Measurements from ENCODE around the gene CEP250. TPM values are rescaled to one million over a fixed set of nuclear protein-coding genes. Genes with fewer than 3 reads are reported as not detected.

CEP250 gene
- polyA plus RNA-seq, 1 donor (not counting 4 experiments of a cell fraction or from before 2014, with no cell fraction given): 8.1 TPM

DNA sequence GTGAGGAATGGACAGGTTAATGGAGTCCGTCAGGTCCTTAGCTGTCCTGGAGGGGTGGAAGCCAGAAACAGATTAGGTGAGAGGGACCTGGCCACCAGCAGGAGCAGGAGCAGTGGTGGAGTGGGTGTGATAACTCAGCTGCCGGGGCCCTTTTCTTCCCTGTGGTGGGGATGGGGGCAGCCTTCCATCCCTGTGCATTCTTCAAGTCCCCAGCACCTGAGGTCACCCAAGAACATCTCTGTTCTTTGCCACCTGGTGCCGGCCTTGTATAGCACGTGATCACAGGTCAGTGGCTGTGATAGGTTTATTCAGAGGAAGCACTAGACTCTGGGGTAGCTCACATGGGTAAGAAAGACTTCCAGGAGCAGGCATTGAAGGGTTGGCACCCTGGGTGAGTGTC is 103.1 kb downstream of the CEP250 start:
- no peaks in the 10 kb centered on the region for H3K27me3 ChIP-seq (ENCODE audit: control insufficient read depth, extremely low read depth, insufficient read depth, low read length)
- dilution Hi-C loops (cut with MboI; ENCODE audit: extremely low pct_ligation_motif_present, low sequenced_read_pairs): no loop called here
- FAIRE-seq: no peak

DNA sequence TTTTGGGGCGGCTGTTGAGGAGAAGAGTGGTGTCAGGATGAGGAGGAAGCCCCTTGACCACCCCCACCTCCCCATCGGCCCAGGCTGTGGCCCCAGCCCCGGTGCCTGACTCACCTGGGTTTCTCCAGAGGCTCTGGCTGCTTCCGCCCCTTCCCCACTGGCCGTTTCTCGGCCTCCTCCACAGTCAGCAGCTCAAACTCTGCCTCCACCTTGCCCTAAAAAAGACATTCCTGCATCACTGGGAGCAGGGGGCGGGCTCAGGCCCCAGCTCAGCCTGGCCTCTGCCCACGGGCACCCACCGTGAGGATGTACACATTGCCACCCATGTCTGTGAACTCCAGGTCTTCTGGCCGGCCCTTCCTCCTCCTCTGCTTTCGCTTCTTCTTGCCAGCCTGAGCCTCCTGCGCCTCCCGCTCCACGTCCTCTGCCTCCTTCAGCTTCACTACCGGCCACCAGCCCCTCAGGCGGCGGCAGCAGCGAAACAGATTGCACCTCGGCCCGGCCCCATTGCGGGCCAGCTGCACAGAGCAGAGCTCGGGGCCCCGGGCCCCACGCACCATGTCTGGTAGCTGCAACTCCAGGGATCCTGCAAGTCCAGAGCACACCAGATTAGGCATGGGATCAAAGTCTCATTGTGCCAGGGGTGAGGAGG is 103.8 kb downstream of the CEP250 start:
- FAIRE-seq: no peak
- Histone ChIP-seq H3K9ac (ENCODE audit: control insufficient read depth, extremely low read depth, insufficient read depth, low read length) (no peak overlapping the region), H3K27me3 (ENCODE audit: control insufficient read depth, extremely low read depth, insufficient read depth, low read length) (no peaks in the 10 kb centered on the region), H3K9me3 (ENCODE audit: control insufficient read depth, low read depth, low read length) (no peaks in the 10 kb centered on the region), H2AFZ (ENCODE audit: control insufficient read depth, low read length) (no peak overlapping the region), H3K9me1 (ENCODE audit: control insufficient read depth, extremely low read depth, insufficient read depth, low read length) (no peaks in the 10 kb centered on the region), H3K4me1 (ENCODE audit: control insufficient read depth, extremely low read depth, insufficient read depth, low read length) (no peaks in the 10 kb centered on the region), H3K79me2 (ENCODE audit: control insufficient read depth, insufficient read depth, low read length) (no peaks in the 10 kb centered on the region), H3K4me2 (ENCODE audit: control insufficient read depth, extremely low read depth, insufficient read depth, low read depth, low read length) (no peak overlapping the region), H3K27ac (ENCODE audit: control insufficient read depth, insufficient read depth, low read length) (no peak overlapping the region), H4K20me1 (ENCODE audit: control insufficient read depth, extremely low read depth, insufficient read depth, low read length) (peaks cover 3% of the 10 kb centered on the region), H3K36me3 (ENCODE audit: control insufficient read depth in 2 of 2, extremely low read depth in 1 of 2, insufficient read depth in 2 of 2, low read length in 2 of 2) (peaks cover 14 to 18% of the 10 kb centered on the region in 2 experiments), H3K4me3 (ENCODE audit: control insufficient read depth in 2 of 3, extremely low read depth in 1 of 3, insufficient read depth in 2 of 3, low read depth in 1 of 3, low read length in 3 of 3) (no peak overlapping the region)
- TF ChIP-seq, protein P1, sequence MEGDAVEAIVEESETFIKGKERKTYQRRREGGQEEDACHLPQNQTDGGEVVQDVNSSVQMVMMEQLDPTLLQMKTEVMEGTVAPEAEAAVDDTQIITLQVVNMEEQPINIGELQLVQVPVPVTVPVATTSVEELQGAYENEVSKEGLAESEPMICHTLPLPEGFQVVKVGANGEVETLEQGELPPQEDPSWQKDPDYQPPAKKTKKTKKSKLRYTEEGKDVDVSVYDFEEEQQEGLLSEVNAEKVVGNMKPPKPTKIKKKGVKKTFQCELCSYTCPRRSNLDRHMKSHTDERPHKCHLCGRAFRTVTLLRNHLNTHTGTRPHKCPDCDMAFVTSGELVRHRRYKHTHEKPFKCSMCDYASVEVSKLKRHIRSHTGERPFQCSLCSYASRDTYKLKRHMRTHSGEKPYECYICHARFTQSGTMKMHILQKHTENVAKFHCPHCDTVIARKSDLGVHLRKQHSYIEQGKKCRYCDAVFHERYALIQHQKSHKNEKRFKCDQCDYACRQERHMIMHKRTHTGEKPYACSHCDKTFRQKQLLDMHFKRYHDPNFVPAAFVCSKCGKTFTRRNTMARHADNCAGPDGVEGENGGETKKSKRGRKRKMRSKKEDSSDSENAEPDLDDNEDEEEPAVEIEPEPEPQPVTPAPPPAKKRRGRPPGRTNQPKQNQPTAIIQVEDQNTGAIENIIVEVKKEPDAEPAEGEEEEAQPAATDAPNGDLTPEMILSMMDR (optimal IDR thresholded peaks at IDR 0.05 in 1 of 3, IDR thresholded peaks at IDR 0.05 in 1 of 3, conservative IDR thresholded peaks at IDR 0.05 in 1 of 3; ENCODE audit: extremely low read depth in 1 of 3, insufficient read depth in 2 of 3, low read length in 3 of 3): no peak
- TF ChIP-seq EZH2 (IDR thresholded peaks at IDR 0.05; ENCODE audit: low read length): no peak
- dilution Hi-C loops (cut with MboI; ENCODE audit: extremely low pct_ligation_motif_present, low sequenced_read_pairs): no loop called here
- DNase-seq (ENCODE audit: low read depth, low spot score): no peak

More for the DNA sequence above, 103.1 kb downstream of the CEP250 start:
- Histone ChIP-seq H3K9me1 (ENCODE audit: control insufficient read depth, extremely low read depth, insufficient read depth, low read length) (no peaks in the 10 kb centered on the region), H3K9me3 (ENCODE audit: control insufficient read depth, low read depth, low read length) (no peaks in the 10 kb centered on the region), H3K4me3 (ENCODE audit: control insufficient read depth in 2 of 3, extremely low read depth in 1 of 3, insufficient read depth in 2 of 3, low read depth in 1 of 3, low read length in 3 of 3) (no peak overlapping the region), H3K4me1 (ENCODE audit: control insufficient read depth, extremely low read depth, insufficient read depth, low read length) (no peaks in the 10 kb centered on the region), H2AFZ (ENCODE audit: control insufficient read depth, low read length) (no peak overlapping the region), H3K79me2 (ENCODE audit: control insufficient read depth, insufficient read depth, low read length) (no peaks in the 10 kb centered on the region), H3K4me2 (ENCODE audit: control insufficient read depth, extremely low read depth, insufficient read depth, low read depth, low read length) (no peak overlapping the region), H4K20me1 (ENCODE audit: control insufficient read depth, extremely low read depth, insufficient read depth, low read length) (peaks cover 3% of the 10 kb centered on the region), H3K36me3 (ENCODE audit: control insufficient read depth in 2 of 2, extremely low read depth in 1 of 2, insufficient read depth in 2 of 2, low read length in 2 of 2) (peaks cover 19 to 20% of the 10 kb centered on the region in 2 experiments), H3K9ac (ENCODE audit: control insufficient read depth, extremely low read depth, insufficient read depth, low read length) (no peak overlapping the region), H3K27ac (ENCODE audit: control insufficient read depth, insufficient read depth, low read length) (no peak overlapping the region)
- no peak for TF ChIP-seq EZH2 (IDR thresholded peaks at IDR 0.05; ENCODE audit: low read length)
- TF ChIP-seq, protein P1 (optimal IDR thresholded peaks at IDR 0.05 in 1 of 3, IDR thresholded peaks at IDR 0.05 in 1 of 3, conservative IDR thresholded peaks at IDR 0.05 in 1 of 3; ENCODE audit: extremely low read depth in 1 of 3, insufficient read depth in 2 of 3, low read length in 3 of 3): no peak
- DNase-seq (ENCODE audit: low read depth, low spot score): no peak
